ENCODE data around the gene ZFPL1. TPM values are rescaled to one million over a fixed set of nuclear protein-coding genes. Genes with fewer than 3 reads are reported as not detected.

The ZFPL1 gene
- total and polyA plus RNA-seq, 9 of the 15 experiments (the other 6 are each of a cell fraction or from before 2014, with no cell fraction given), result 3.7 to 37.5 (median 22.7) TPM

DNA sequence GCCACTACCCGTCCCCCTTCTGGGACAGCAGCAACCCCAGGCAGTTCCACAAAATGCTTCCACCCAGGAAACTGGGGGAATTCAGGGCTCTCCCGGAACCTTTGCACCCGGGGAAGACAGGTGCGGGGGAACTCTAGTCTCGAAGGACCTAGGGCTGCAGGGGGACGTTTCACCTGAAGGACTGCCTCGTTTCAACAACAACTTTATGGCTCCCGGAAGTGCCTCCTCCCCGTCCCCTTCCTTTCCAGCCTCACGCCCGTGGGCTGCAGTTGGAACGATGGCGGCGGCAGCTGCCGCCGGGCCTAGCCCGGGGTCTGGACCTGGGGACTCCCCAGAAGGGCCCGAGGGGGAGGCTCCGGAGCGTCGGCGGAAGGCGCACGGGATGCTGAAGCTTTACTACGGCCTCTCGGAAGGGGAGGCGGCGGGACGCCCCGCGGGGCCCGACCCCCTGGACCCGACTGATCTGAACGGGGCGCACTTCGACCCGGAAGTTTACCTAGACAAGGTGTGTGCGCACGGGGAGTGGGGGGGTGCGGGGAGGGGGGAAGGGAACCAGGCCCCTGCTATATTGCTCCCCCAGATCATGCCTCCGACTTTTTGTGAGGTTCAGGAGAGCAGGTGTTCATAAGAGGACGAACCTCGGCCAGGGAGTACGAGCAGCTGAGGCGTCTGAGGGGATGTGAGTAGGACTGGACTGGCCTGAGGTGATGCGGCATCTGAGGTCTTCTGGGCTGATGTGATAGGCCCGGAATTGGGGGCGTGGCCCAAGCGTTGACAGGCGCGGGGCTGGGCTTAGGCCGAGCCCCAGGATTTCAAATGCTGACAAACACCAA lies 12.2 kb downstream of the ZFPL1 start, which contains the start of gene VPS51 (continued):
- TF ChIP-seq RREB1 (CRISPR knock-in tag; IDR thresholded peaks at IDR 0.05) (peak; percentile 88), ZBTB17 (CRISPR knock-in tag; IDR thresholded peaks at IDR 0.05) (peak; percentile 69; the same call in 1 of the 2 replicates), HDAC2 (IDR thresholded peaks at IDR 0.05) (no peak), ELF4 (CRISPR knock-in tag; IDR thresholded peaks at IDR 0.05) (peak; percentile 92), KLF1 (tag; IDR thresholded peaks at IDR 0.05) (peak; percentile 93), RNF2 (IDR thresholded peaks at IDR 0.05) (peak; percentile 86), LCOR (CRISPR knock-in tag; IDR thresholded peaks at IDR 0.05) (peak; percentile 56; the same call in 1 of the 2 replicates), POLR3A (IDR thresholded peaks at IDR 0.05; ENCODE audit: borderline replicate concordance, extremely low read depth, insufficient read depth, insufficient read length) (no peak), GTF2F1 (IDR thresholded peaks at IDR 0.05; ENCODE audit: low read depth, low read length) (peak; percentile 88), NKRF (IDR thresholded peaks at IDR 0.05; ENCODE audit: borderline replicate concordance) (peak; percentile 76; the same call in 1 of the 2 replicates), PTTG1 (tag; IDR thresholded peaks at IDR 0.05; ENCODE audit: low read depth) (no peak), ETS2 (tag; IDR thresholded peaks at IDR 0.05; ENCODE audit: borderline replicate concordance, poor library complexity, severe bottlenecking) (peak; percentile 49), GTF2E2 (tag; IDR thresholded peaks at IDR 0.05) (peak; percentile 94), SMAD4 (CRISPR knock-in tag; conservative IDR thresholded peaks at IDR 0.05) (peak; percentile 79)
- TF ChIP-seq, protein P1, sequence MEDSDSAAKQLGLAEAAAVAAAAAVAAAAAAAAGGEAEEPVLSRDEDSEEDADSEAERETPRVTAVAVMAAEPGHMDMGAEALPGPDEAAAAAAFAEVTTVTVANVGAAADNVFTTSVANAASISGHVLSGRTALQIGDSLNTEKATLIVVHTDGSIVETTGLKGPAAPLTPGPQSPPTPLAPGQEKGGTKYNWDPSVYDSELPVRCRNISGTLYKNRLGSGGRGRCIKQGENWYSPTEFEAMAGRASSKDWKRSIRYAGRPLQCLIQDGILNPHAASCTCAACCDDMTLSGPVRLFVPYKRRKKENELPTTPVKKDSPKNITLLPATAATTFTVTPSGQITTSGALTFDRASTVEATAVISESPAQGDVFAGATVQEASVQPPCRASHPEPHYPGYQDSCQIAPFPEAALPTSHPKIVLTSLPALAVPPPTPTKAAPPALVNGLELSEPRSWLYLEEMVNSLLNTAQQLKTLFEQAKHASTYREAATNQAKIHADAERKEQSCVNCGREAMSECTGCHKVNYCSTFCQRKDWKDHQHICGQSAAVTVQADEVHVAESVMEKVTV (CRISPR knock-in tag; IDR thresholded peaks at IDR 0.05), result peak; percentile 43

Measured in K562 (cell line).